GM12878 (cell line): ENCODE data around the gene MRPL53. TPM values are rescaled to one million over a fixed set of nuclear protein-coding genes. Genes with fewer than 3 reads are reported as not detected.

Source experiments
- BACH1 ChIP-seq: fragments of 450-650 bp; IDR thresholded peaks from 2 replicates; pipeline ENCODE4 v1.6.1; 2017; ENCODE audit warnings: mild to moderate bottlenecking, borderline replicate concordance
- BMI1 ChIP-seq: fragments of 450-650 bp; IDR thresholded peaks from 2 replicates; pipeline ENCODE4 v1.6.1; 2016; ENCODE audit warnings: mild to moderate bottlenecking, moderate library complexity, borderline replicate concordance
- KDM1A ChIP-seq: fragments of 200-600 bp; sonication (generic); IDR thresholded peaks from 2 replicates; pipeline ENCODE4 v1.6.1; 2016; ENCODE audit warnings: borderline replicate concordance
- MEF2A ChIP-seq: IDR thresholded peaks from 2 replicates; pipeline ENCODE4 v1.6.1; 2011; ENCODE audit warnings: low read depth, mild to moderate bottlenecking, low read length, moderate library complexity; ENCODE audit not compliant: insufficient read depth
- MTA3 ChIP-seq: IDR thresholded peaks from 2 replicates; pipeline ENCODE4 v1.6.1; 2012; ENCODE audit warnings: low read length, inconsistent platforms, borderline replicate concordance
- NBN ChIP-seq: fragments of 450-650 bp; IDR thresholded peaks from 2 replicates; pipeline ENCODE4 v1.6.1; 2016
- RB1 ChIP-seq: fragments of 450-650 bp; formaldehyde crosslinking; IDR thresholded peaks from 2 replicates; pipeline ENCODE4 v1.6.1; 2017; ENCODE audit warnings: mild to moderate bottlenecking, borderline replicate concordance
- SREBF1 ChIP-seq: IDR thresholded peaks from 2 replicates; pipeline ENCODE4 v1.6.1; 2012; ENCODE audit warnings: mild to moderate bottlenecking, low read length
- STAT1 ChIP-seq: fragments of 450-650 bp; conservative IDR thresholded peaks from 2 replicates; pipeline ENCODE4 v1.6.1; 2014; ENCODE audit warnings: antibody characterized with exemption, mild to moderate bottlenecking
- polyA plus RNA-seq, 11 experiments: library from polyadenylated mRNA; depleted of rRNA in 4 of 11; unstranded in 6 of 11; stranded (reverse) in 5 of 11; fragments of >200 nt; fragmentation: Nextera tagmentation in 4 of 11; fragmentation: Illumina TruSeq in 1 of 11; extraction: Ambion mirVana in 4 of 11; extraction: Trizol in 1 of 11; gene quantifications; 1 replicate in 1 of 11; 2 replicates in 10 of 11; pipeline versions ENCODE4 v1.2.1 to v1.2.3, GENCODE V29; 2011 to 2016; ENCODE audit warnings: inconsistent platforms in 2 of 11, missing spikeins in 2 of 11, low read depth in 1 of 11
- total RNA-seq, 4 experiments: library from RNA; depleted of rRNA in 3 of 4; stranded (reverse); fragments of >200 nt in 3 of 4; fragmentation: Illumina TruSeq in 1 of 4; extraction: Trizol in 1 of 4; gene quantifications; 2 replicates each; pipeline versions ENCODE4 v1.2.1 to v1.2.3, GENCODE V29; 2013 to 2021
- TF ChIP-seq, protein P1 (sequence below): fragments of 450-650 bp; formaldehyde crosslinking; IDR thresholded peaks from 2 replicates; pipeline ENCODE4 v1.4.0; 2020; ENCODE audit warnings: mild to moderate bottlenecking, moderate library complexity
- TF ChIP-seq, protein P2 (sequence below): fragments of 450-650 bp; conservative IDR thresholded peaks from 2 replicates; pipeline ENCODE4 v1.6.1; 2017; ENCODE audit warnings: mild to moderate bottlenecking, moderate library complexity
- TF ChIP-seq, protein P3 (sequence below): fragments of 450-650 bp; IDR thresholded peaks from 2 replicates; pipeline ENCODE4 v1.6.1; 2016; ENCODE audit warnings: mild to moderate bottlenecking
- TF ChIP-seq, protein P4 (sequence below): fragments of 450-650 bp; IDR thresholded peaks from 2 replicates; pipeline ENCODE4 v1.6.1; 2018; ENCODE audit warnings: mild to moderate bottlenecking, low read depth, moderate library complexity; ENCODE audit not compliant: partially characterized antibody
- TF ChIP-seq, protein P5 (sequence below): fragments of 450-650 bp; formaldehyde crosslinking; IDR thresholded peaks from 2 replicates; pipeline ENCODE4 v1.4.0; 2022; ENCODE audit warnings: mild to moderate bottlenecking, moderate library complexity
- TF ChIP-seq, protein P6 (sequence below): fragments of 450-650 bp; IDR thresholded peaks from 2 replicates; pipeline ENCODE4 v1.6.1; 2016; ENCODE audit warnings: mild to moderate bottlenecking

The MRPL53 gene
- total and polyA plus RNA-seq, 10 of the 15 experiments (the other 5 are each of a cell fraction or from before 2014, with no cell fraction given) = 15.1 to 167 (median 80.9) TPM

DNA sequence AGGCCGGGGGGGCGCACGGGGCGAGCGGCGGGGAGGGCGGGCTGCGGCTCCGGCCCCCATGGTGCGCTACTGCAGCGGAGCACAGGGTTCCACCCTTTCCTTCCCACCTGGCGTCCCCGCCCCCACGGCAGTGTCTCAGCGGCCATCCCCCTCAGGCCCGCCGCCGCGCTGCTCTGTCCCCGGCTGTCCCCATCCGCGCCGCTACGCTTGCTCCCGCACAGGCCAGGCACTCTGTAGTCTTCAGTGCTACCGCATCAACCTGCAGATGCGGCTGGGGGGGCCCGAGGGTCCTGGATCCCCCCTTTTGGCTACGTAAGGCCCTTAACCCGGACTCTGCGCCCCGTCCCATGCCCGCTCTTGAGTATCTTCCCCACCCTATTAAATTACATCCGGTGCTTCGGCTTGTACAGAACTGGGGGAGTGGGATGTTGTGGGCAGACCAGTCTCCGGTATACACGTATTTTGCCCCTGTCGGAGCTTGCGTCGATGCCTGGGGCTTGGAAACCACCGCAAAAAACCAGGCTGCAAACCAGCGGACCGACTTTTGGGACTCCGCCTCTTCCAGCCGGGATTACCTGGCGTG is 14.8 kb downstream of the MRPL53 start (continued):
- TF ChIP-seq, protein P1, sequence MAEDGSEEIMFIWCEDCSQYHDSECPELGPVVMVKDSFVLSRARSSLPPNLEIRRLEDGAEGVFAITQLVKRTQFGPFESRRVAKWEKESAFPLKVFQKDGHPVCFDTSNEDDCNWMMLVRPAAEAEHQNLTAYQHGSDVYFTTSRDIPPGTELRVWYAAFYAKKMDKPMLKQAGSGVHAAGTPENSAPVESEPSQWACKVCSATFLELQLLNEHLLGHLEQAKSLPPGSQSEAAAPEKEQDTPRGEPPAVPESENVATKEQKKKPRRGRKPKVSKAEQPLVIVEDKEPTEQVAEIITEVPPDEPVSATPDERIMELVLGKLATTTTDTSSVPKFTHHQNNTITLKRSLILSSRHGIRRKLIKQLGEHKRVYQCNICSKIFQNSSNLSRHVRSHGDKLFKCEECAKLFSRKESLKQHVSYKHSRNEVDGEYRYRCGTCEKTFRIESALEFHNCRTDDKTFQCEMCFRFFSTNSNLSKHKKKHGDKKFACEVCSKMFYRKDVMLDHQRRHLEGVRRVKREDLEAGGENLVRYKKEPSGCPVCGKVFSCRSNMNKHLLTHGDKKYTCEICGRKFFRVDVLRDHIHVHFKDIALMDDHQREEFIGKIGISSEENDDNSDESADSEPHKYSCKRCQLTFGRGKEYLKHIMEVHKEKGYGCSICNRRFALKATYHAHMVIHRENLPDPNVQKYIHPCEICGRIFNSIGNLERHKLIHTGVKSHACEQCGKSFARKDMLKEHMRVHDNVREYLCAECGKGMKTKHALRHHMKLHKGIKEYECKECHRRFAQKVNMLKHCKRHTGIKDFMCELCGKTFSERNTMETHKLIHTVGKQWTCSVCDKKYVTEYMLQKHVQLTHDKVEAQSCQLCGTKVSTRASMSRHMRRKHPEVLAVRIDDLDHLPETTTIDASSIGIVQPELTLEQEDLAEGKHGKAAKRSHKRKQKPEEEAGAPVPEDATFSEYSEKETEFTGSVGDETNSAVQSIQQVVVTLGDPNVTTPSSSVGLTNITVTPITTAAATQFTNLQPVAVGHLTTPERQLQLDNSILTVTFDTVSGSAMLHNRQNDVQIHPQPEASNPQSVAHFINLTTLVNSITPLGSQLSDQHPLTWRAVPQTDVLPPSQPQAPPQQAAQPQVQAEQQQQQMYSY (CRISPR knock-in tag) = no peak
- no peak for TF ChIP-seq MTA3
- no peak for TF ChIP-seq BMI1
- no peak for TF ChIP-seq MEF2A
- peak; percentile 81 for TF ChIP-seq RB1
- TF ChIP-seq SREBF1 = no peak
- TF ChIP-seq, protein P2, sequence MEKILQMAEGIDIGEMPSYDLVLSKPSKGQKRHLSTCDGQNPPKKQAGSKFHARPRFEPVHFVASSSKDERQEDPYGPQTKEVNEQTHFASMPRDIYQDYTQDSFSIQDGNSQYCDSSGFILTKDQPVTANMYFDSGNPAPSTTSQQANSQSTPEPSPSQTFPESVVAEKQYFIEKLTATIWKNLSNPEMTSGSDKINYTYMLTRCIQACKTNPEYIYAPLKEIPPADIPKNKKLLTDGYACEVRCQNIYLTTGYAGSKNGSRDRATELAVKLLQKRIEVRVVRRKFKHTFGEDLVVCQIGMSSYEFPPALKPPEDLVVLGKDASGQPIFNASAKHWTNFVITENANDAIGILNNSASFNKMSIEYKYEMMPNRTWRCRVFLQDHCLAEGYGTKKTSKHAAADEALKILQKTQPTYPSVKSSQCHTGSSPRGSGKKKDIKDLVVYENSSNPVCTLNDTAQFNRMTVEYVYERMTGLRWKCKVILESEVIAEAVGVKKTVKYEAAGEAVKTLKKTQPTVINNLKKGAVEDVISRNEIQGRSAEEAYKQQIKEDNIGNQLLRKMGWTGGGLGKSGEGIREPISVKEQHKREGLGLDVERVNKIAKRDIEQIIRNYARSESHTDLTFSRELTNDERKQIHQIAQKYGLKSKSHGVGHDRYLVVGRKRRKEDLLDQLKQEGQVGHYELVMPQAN = peak; percentile 82
- TF ChIP-seq STAT1 = 0 out of 2 replicates have a peak, but pooled peaks have one; percentile 75
- TF ChIP-seq, protein P3, sequence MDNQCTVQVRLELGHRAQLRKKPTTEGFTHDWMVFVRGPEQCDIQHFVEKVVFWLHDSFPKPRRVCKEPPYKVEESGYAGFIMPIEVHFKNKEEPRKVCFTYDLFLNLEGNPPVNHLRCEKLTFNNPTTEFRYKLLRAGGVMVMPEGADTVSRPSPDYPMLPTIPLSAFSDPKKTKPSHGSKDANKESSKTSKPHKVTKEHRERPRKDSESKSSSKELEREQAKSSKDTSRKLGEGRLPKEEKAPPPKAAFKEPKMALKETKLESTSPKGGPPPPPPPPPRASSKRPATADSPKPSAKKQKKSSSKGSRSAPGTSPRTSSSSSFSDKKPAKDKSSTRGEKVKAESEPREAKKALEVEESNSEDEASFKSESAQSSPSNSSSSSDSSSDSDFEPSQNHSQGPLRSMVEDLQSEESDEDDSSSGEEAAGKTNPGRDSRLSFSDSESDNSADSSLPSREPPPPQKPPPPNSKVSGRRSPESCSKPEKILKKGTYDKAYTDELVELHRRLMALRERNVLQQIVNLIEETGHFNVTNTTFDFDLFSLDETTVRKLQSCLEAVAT = peak; percentile 73
- no peak for TF ChIP-seq KDM1A
- TF ChIP-seq, protein P4, sequence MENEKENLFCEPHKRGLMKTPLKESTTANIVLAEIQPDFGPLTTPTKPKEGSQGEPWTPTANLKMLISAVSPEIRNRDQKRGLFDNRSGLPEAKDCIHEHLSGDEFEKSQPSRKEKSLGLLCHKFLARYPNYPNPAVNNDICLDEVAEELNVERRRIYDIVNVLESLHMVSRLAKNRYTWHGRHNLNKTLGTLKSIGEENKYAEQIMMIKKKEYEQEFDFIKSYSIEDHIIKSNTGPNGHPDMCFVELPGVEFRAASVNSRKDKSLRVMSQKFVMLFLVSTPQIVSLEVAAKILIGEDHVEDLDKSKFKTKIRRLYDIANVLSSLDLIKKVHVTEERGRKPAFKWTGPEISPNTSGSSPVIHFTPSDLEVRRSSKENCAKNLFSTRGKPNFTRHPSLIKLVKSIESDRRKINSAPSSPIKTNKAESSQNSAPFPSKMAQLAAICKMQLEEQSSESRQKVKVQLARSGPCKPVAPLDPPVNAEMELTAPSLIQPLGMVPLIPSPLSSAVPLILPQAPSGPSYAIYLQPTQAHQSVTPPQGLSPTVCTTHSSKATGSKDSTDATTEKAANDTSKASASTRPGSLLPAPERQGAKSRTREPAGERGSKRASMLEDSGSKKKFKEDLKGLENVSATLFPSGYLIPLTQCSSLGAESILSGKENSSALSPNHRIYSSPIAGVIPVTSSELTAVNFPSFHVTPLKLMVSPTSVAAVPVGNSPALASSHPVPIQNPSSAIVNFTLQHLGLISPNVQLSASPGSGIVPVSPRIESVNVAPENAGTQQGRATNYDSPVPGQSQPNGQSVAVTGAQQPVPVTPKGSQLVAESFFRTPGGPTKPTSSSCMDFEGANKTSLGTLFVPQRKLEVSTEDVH = peak; percentile 56
- TF ChIP-seq, protein P5, sequence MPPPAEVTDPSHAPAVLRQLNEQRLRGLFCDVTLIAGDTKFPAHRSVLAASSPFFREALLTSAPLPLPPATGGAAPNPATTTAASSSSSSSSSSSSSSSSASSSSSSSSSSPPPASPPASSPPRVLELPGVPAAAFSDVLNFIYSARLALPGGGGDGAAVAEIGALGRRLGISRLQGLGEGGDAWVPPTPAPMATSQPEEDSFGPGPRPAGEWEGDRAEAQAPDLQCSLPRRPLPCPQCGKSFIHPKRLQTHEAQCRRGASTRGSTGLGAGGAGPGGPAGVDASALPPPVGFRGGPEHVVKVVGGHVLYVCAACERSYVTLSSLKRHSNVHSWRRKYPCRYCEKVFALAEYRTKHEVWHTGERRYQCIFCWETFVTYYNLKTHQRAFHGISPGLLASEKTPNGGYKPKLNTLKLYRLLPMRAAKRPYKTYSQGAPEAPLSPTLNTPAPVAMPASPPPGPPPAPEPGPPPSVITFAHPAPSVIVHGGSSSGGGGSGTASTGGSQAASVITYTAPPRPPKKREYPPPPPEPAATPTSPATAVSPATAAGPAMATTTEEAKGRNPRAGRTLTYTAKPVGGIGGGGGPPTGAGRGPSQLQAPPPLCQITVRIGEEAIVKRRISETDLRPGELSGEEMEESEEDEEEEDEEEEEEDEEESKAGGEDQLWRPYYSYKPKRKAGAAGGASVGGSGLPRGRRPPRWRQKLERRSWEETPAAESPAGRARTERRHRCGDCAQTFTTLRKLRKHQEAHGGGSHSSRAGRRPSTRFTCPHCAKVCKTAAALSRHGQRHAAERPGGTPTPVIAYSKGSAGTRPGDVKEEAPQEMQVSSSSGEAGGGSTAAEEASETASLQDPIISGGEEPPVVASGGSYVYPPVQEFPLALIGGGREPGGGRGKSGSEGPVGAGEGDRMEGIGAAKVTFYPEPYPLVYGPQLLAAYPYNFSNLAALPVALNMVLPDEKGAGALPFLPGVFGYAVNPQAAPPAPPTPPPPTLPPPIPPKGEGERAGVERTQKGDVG (CRISPR knock-in tag) = 0 out of 2 replicates have a peak, but pooled peaks have one; percentile 41
- TF ChIP-seq NBN = peak; percentile 82
- TF ChIP-seq, protein P6, sequence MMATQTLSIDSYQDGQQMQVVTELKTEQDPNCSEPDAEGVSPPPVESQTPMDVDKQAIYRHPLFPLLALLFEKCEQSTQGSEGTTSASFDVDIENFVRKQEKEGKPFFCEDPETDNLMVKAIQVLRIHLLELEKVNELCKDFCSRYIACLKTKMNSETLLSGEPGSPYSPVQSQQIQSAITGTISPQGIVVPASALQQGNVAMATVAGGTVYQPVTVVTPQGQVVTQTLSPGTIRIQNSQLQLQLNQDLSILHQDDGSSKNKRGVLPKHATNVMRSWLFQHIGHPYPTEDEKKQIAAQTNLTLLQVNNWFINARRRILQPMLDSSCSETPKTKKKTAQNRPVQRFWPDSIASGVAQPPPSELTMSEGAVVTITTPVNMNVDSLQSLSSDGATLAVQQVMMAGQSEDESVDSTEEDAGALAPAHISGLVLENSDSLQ = no peak
- TF ChIP-seq BACH1 = peak; percentile 89
